Measurements from ENCODE around the gene DLL4. TPM values are rescaled to one million over a fixed set of nuclear protein-coding genes. Genes with fewer than 3 reads are reported as not detected.

Gene DLL4
- total and polyA plus RNA-seq, 10 of the 15 experiments (the other 5 are each of a cell fraction or from before 2014, with no cell fraction given) = 0.04 to 0.16 (median 0.09) TPM; not detected in 6

DNA sequence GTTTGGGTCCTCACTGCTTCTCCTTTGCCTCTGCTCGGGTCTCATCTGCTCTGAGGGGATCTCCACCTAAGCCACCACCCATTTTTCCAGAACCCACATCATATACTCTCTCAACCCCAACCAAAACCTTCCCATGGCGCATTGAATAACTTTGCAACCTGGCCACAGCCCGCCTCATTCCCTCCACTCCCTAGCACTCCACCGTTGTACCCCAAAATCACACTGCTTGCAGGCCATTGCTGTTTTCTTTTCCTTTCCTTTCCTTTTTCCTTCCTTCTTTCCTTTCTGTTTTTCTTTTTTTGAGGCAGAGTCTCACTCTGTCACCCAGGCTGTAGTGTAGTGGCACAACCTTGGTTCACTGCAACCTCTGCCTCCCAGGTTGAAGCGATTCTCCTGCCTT, 38.0 kb upstream of the DLL4 start (continued):
- TF ChIP-seq, protein P1, sequence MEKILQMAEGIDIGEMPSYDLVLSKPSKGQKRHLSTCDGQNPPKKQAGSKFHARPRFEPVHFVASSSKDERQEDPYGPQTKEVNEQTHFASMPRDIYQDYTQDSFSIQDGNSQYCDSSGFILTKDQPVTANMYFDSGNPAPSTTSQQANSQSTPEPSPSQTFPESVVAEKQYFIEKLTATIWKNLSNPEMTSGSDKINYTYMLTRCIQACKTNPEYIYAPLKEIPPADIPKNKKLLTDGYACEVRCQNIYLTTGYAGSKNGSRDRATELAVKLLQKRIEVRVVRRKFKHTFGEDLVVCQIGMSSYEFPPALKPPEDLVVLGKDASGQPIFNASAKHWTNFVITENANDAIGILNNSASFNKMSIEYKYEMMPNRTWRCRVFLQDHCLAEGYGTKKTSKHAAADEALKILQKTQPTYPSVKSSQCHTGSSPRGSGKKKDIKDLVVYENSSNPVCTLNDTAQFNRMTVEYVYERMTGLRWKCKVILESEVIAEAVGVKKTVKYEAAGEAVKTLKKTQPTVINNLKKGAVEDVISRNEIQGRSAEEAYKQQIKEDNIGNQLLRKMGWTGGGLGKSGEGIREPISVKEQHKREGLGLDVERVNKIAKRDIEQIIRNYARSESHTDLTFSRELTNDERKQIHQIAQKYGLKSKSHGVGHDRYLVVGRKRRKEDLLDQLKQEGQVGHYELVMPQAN (conservative IDR thresholded peaks at IDR 0.05) = no peak
- TF ChIP-seq KDM1A (IDR thresholded peaks at IDR 0.05; ENCODE audit: borderline replicate concordance) (no peak), IRF4 (IDR thresholded peaks at IDR 0.05; ENCODE audit: low read depth, low read length) (no peak), SUPT20H (IDR thresholded peaks at IDR 0.05; ENCODE audit: borderline replicate concordance, control insufficient read depth, low read depth, low read length) (no peak), YBX1 (IDR thresholded peaks at IDR 0.05) (no peak), RB1 (IDR thresholded peaks at IDR 0.05; ENCODE audit: borderline replicate concordance) (no peak), SPI1 (IDR thresholded peaks at IDR 0.05; ENCODE audit: borderline replicate concordance, insufficient read depth, low read depth, low read length) (no peak), FOXK2 (IDR thresholded peaks at IDR 0.05) (no peak), PML (IDR thresholded peaks at IDR 0.05; ENCODE audit: low read length) (no peak), ESRRA (IDR thresholded peaks at IDR 0.05; ENCODE audit: low read length) (no peak), BRCA1 (IDR thresholded peaks at IDR 0.05; ENCODE audit: low read depth, low read length) (no peak)
- TF ChIP-seq, protein P2, sequence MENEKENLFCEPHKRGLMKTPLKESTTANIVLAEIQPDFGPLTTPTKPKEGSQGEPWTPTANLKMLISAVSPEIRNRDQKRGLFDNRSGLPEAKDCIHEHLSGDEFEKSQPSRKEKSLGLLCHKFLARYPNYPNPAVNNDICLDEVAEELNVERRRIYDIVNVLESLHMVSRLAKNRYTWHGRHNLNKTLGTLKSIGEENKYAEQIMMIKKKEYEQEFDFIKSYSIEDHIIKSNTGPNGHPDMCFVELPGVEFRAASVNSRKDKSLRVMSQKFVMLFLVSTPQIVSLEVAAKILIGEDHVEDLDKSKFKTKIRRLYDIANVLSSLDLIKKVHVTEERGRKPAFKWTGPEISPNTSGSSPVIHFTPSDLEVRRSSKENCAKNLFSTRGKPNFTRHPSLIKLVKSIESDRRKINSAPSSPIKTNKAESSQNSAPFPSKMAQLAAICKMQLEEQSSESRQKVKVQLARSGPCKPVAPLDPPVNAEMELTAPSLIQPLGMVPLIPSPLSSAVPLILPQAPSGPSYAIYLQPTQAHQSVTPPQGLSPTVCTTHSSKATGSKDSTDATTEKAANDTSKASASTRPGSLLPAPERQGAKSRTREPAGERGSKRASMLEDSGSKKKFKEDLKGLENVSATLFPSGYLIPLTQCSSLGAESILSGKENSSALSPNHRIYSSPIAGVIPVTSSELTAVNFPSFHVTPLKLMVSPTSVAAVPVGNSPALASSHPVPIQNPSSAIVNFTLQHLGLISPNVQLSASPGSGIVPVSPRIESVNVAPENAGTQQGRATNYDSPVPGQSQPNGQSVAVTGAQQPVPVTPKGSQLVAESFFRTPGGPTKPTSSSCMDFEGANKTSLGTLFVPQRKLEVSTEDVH (IDR thresholded peaks at IDR 0.05; ENCODE audit: low read depth, partially characterized antibody) = no peak
- TF ChIP-seq, protein P3, sequence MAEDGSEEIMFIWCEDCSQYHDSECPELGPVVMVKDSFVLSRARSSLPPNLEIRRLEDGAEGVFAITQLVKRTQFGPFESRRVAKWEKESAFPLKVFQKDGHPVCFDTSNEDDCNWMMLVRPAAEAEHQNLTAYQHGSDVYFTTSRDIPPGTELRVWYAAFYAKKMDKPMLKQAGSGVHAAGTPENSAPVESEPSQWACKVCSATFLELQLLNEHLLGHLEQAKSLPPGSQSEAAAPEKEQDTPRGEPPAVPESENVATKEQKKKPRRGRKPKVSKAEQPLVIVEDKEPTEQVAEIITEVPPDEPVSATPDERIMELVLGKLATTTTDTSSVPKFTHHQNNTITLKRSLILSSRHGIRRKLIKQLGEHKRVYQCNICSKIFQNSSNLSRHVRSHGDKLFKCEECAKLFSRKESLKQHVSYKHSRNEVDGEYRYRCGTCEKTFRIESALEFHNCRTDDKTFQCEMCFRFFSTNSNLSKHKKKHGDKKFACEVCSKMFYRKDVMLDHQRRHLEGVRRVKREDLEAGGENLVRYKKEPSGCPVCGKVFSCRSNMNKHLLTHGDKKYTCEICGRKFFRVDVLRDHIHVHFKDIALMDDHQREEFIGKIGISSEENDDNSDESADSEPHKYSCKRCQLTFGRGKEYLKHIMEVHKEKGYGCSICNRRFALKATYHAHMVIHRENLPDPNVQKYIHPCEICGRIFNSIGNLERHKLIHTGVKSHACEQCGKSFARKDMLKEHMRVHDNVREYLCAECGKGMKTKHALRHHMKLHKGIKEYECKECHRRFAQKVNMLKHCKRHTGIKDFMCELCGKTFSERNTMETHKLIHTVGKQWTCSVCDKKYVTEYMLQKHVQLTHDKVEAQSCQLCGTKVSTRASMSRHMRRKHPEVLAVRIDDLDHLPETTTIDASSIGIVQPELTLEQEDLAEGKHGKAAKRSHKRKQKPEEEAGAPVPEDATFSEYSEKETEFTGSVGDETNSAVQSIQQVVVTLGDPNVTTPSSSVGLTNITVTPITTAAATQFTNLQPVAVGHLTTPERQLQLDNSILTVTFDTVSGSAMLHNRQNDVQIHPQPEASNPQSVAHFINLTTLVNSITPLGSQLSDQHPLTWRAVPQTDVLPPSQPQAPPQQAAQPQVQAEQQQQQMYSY (CRISPR knock-in tag; IDR thresholded peaks at IDR 0.05) = no peak
- TF ChIP-seq, protein P4, sequence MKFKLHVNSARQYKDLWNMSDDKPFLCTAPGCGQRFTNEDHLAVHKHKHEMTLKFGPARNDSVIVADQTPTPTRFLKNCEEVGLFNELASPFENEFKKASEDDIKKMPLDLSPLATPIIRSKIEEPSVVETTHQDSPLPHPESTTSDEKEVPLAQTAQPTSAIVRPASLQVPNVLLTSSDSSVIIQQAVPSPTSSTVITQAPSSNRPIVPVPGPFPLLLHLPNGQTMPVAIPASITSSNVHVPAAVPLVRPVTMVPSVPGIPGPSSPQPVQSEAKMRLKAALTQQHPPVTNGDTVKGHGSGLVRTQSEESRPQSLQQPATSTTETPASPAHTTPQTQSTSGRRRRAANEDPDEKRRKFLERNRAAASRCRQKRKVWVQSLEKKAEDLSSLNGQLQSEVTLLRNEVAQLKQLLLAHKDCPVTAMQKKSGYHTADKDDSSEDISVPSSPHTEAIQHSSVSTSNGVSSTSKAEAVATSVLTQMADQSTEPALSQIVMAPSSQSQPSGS (IDR thresholded peaks at IDR 0.05; ENCODE audit: low read length) = no peak
- TF ChIP-seq, protein P5, sequence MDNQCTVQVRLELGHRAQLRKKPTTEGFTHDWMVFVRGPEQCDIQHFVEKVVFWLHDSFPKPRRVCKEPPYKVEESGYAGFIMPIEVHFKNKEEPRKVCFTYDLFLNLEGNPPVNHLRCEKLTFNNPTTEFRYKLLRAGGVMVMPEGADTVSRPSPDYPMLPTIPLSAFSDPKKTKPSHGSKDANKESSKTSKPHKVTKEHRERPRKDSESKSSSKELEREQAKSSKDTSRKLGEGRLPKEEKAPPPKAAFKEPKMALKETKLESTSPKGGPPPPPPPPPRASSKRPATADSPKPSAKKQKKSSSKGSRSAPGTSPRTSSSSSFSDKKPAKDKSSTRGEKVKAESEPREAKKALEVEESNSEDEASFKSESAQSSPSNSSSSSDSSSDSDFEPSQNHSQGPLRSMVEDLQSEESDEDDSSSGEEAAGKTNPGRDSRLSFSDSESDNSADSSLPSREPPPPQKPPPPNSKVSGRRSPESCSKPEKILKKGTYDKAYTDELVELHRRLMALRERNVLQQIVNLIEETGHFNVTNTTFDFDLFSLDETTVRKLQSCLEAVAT (IDR thresholded peaks at IDR 0.05) = 0 out of 2 replicates have a peak, but pooled peaks have one; percentile 26

All from GM12878 (cell line).